HG02852 (cell line): ENCODE measurements around the gene SMG6.

Source experiments
- ATAC-seq: cut with Tn5 transposase; IDR thresholded peaks from one replicate; pipeline ENCODE4 v1.9.1; 2021; ENCODE audit warnings: mild to moderate bottlenecking, moderate library complexity; ENCODE audit not compliant: unreplicated experiment

SMG6 gene

GRCh38 chr17:2110436-2110835, 193.1 kb downstream of the SMG6 start:
- no peak for ATAC-seq

DNA sequence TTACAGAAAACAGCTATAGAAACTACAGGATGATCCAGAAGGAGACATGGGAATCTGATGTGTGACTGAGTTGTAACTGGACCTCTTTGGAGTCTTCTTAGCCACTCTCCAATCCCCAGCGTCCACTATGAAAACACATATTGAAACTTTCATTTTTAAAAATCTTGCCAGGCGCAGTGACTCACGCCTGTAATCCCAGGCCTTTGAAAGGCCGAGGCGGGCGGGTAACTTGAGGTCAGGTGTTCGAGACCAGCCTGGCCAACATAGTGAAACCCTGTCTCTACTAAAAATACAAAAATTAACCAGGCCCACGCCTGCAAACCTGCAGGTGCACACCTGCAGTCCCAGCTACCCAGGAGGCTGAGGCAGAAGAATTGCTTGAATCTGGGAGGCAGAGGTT, 195.4 kb downstream of the SMG6 start:
- no peak for ATAC-seq

- ATAC-seq = no peak
Measured at GRCh38 chr17:2107506-2107905, 196.1 kb downstream of the SMG6 start.

DNA sequence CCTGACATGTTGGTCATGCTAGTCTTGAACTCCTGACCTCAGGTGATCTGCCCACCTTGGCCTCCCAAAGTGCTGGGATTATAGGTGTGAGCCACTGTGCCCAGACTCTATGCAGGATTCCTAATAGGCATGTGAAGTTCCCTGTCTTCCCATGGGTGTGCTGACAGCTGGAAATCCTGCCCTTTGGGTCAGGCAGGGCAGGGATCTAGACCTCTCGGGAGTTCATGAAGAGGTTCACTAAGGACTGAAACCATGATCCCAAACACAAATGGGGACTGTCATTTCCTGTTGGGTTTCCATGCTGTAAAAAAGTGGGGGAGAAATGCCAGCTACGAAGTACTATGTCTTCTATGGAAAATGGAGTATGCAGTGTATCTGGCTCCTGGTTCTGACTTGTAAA, 196.5 kb downstream of the SMG6 start:
- no peak for ATAC-seq

DNA sequence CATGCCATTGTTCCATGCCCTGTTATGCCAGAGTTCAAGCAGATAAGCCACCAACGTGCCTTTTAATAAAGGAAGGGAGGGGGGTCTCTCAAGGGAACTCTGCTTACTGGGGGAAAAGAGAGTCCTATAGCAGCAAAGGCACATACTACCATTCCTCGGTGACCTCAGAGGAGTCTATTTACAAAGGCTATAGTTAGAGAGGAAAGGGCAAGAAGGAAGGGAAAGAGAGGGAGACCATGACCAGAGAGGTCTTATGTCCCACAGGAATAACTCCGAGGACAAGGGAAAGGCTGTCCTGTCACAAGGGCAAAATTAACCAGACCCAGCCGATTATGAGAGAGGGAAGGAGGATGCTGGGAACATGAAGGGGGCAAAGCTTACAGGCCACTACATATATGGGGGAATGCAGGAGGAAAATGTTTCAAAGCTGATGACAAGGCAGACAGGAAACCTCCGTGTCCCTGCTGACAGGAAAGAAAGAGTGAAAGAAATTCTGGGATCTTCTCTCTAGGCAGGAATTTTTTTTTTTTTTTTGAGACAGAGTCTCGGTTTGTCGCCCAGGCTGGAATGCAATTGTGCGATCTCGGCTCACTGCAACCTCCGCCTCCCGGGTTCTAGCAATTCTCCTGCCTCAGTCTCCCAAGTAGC, 197.2 kb downstream of the SMG6 start:
- ATAC-seq = no peak

DNA sequence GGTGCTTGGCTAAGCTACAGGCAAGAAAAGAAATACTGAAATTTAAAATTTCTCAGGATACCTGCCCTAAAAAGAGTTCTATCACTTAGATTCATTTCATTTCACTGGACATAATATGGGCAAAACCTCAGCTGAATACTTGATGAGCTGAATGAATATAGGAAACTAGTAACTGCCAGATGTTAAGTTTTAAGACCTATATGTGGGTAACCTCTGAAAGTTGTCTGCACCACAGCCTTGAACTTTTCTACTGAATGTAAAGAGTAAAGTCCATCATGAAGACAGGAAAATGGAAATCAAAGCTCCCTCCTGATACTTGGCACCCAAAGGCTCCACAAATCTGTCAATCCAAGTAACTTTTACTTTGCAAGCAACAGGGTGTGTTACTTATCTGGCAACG, 197.9 kb downstream of the SMG6 start:
- ATAC-seq = no peak

DNA sequence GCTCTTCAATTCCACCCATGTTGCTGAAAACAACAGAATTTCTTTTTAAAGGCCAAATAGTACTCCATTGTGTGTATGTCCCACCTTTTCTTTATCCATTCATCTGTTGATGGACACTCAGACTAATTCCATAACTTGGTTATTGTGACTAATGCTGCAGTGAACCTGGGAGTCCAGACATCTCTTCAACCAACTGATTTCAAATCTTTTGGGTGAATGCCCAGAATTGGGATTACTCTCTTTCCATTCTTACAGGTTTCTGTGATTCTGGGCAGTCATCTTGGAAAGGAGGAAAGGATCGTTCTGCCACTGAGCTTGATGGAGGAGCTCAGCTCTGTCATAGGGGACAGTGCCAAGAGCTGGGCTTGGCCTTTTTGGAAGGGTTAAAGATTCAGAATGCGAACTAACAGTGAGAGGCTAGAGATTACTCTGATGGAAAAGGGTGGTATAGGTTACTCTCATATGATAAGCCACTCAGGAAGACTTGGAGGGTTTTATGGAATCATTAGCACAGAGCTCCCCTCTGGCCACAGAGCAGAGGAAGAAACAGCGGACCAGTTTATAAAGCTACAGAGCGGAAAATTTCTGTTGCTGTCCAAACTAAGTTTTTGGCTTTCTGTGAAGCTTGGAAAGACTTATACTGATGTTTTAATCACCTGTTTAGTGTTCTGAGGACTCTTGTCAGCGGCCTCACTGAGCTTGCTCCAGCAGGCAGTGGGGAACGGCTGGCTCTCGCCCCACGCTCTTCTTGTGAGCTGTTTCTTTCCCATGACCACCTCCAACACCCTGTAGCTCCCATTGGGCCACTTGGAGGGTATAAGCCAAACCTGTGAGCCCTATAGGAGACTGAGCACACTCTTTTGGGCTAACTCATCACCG, 200.4 kb downstream of the SMG6 start:
- no peak for ATAC-seq

DNA sequence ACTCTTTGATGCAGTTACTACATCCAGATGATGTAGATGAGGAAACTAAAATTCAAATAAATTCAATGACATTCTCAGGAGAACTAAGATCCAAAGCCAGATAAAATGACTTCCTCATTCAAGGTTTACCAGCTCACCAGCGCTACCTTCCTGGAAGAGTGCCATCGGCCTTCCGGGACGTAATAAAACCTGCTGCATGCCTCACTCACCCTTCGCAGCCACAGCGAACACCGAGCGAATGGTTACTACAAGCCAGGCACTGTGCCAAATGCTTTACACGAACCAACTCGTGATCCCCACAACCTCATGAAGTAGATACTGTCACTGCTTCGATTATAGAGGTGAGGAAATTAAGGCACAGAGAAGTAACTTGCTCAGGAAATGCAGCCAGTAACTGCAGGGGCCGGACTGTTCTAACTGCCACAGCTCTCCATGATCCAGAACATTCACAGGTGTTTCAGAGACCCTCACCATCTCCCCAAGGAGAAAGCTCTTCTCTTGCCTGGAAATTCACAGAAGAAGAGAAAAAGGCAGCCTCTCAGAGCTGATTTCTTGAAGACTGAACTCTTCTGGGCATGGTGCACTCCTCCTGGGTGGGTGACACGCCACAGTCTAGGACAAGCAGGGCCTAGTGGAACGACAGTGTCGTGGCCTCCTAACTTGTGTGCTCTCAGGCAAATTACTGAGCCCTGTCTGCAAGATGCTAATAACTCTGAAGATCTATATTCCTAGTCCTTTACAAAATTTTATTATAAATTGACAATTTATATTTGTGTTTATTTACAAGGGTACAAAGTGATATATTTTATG, 201.9 kb downstream of the SMG6 start:
- ATAC-seq = no peak

- no peak for ATAC-seq
Measured at GRCh38 chr17:2095536-2095910, 208.1 kb downstream of the SMG6 start.

- no peak for ATAC-seq
Measured at GRCh38 chr17:2094891-2095535, 208.6 kb downstream of the SMG6 start.

GRCh38 chr17:2093349-2093748, 210.2 kb downstream of the SMG6 start:
- no peak for ATAC-seq

DNA sequence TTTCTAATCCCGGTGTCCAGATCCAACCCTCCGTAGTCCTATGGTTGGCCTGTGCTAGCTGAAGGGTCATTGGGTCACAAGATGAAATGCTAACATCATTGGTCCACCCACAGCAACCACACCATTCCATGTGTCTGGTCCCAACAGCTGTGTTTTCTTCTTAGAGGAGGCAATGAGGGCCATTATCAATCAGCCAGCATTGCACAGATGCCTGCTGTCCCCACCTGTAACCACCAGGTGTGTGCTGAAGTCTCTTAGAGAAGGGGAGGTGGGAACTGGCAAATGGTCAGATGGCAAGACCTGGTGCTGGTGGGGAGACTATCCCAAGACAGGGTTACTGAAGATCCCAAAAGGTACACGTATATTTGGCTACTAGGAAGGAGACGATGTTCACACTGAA, 211.3 kb downstream of the SMG6 start:
- ATAC-seq = no peak

DNA sequence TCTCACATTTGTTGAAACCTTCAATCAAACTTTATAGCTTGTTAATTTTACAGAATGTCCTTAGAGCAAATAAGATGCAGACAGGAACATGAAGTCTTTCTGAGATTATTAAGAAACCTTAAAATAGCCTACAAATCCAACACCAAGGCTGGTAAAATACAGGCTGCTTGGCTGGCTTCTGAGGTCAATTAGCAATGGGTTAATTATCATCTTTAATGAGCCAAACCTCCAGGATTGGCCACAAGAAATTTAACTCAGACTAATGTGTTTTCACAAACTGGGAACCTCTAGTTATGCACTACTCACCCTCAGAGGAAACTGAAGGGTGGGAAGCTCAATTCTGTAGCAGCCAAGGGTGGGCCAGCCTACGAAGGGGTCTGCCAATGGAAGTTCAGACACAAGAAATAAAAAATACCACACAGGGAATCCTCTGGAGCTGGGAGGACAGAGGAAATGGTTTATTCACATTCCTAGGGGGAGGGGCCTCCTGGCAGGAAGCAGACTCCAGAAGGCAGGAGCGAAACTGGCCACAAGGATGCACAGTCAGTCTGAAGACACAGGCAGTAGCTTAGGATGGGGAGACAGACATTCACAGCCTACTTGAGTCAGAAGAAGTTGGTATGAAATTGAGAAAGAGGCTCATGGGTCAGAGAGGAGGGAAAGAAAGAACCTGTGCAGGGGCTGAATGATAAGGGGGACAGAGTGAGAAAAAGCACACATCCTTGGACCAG, 212.6 kb downstream of the SMG6 start:
- ATAC-seq = no peak

DNA sequence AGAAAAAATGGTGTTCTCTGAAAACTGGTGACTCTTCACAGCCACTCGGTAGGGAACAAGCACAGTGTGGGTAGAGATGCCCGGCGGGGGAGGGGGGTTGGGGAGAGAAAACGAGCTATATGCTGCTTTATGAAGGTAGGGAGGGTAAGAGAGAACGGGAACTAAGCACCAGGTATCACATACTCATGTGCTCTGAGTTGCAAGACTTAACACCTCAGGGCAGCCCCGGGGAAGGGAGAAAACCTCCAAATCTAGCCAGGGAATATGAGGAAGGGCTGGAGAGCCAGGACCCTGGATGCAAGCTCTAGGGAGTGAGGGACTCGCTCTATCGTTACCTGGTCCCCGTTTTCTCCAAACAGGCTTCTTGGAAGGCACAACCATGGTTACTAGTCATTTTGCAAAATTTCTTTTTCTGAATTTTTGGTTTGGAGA, 213.4 kb downstream of the SMG6 start:
- ATAC-seq = no peak

GRCh38 chr17:2089021-2089422, 214.6 kb downstream of the SMG6 start:
- ATAC-seq = peak; percentile 23

DNA sequence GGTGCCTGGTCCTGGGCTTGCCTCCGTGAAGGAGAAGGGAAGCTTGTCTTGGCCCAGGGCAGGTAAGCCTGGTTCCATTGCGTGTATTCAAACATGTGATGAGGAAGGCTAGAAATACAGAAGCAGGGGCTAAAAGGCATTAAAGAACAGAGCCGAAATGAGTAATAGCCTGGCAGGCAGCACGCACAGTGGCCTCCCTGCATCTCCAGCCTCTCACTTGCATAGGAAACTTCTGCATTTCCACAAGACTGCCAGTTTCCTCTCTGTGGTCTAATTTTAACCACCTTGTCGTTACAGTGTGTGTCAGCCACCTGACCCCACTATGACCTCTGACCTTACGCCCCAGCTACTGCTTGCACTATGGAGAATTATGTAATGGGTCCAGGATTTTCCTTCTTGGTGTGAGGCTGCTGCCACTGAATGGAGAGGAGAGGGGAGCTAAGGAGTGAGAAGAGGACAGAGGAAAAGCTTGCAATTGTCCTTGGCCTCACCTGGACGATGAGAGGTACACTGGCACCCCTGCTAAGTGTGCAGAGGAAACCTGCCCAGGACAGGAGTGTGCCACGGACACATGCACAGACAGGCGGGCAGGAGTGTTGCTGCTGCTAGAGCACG, 215.9 kb downstream of the SMG6 start:
- ATAC-seq = peak; percentile 42

GRCh38 chr17:2086306-2086705, 217.3 kb downstream of the SMG6 start:
- no peak for ATAC-seq

DNA sequence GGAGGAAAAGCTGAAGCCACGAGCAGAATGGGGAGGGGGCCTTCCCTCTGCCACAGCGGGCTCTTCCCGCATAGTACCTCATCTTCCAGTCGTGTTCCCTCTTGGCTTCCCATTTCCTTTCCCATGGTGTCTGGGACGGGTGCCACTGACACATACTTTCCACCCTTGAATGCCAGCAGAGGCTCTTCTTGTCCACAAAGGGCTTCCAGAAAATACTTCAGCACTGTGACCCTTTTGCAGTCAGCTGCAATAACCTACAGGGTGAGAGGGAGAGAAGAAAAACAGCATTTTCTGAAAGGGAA, 218.0 kb downstream of the SMG6 start:
- ATAC-seq = no peak

- no peak for ATAC-seq
Measured at GRCh38 chr17:2084766-2085647, 218.6 kb downstream of the SMG6 start.
